ENCODE results near the gene SKOR1.

GRCh38 chr15:67808821-67809220 lies 16.5 kb upstream of the SKOR1 start:
- TF ChIP-seq POLR2AphosphoS5 (IDR thresholded peaks at IDR 0.05; ENCODE audit: low read depth, low read length) (no peak), SIN3A (IDR thresholded peaks at IDR 0.05; ENCODE audit: borderline replicate concordance, insufficient read depth, low read length) (no peak), FOXP2 (optimal IDR thresholded peaks at IDR 0.05; ENCODE audit: borderline replicate concordance, extremely low read depth, extremely low read length, insufficient read depth) (no peak), REST (IDR thresholded peaks at IDR 0.05; ENCODE audit: insufficient read depth in 1 of 2, low read depth in 2 of 2, low read length in 2 of 2) (no peak), TAF1 (IDR thresholded peaks at IDR 0.05; ENCODE audit: borderline replicate concordance, insufficient read depth, low read length) (no peak)

All from PFSK-1 (cell line).